HG03521 (cell line): Measurements from ENCODE around the gene DNAH1.

ENCODE experiments used
- ATAC-seq: cut with Tn5 transposase; IDR thresholded peaks from one replicate; pipeline ENCODE4 v1.9.1; 2021; ENCODE audit warnings: mild to moderate bottlenecking, moderate library complexity; ENCODE audit not compliant: unreplicated experiment

Gene DNAH1

DNA sequence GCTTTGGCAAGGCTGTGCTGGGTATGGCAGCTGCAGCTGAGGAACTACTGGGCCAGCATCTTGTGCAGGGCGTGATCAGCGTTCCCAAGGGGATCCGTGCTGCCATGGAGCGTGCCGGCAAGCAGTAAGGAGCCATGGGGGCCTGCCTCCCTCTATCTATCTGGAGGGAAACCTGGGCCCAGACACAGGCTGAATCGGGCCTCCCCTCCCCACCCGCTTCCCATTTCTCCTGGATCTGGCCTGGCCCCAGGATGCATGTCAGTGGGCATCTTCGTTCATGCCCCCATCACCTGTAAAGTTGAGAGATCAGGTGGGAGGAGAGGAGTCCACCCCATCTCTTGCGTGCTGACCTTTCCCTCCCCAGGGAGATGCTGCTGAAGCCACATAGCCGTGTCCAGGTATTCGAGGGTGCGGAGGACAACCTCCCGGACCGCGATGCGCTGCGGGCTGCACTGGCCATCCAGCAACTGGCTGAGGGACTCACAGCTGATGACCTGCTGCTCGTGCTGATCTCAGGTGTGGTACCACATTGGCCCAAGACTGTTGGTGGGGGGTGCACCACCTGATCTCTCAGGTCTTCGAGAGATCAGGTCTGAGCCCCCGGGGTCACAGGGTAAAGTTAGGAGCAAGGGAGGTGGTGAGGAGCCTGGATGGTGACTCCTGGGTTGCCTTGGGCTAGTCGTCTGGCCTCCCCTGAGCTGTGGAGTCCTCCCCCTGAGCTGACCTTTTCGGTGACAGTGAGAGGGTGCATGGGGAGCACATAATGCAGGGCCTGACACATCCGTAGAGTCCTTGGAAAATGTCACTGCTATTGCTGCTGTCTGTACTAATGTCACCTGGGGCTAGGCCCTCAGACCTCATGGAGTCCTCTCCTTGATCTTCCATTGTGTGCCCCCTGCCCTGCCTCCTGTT, 25.3 kb upstream of the DNAH1 start:
- ATAC-seq, result no peak

DNA sequence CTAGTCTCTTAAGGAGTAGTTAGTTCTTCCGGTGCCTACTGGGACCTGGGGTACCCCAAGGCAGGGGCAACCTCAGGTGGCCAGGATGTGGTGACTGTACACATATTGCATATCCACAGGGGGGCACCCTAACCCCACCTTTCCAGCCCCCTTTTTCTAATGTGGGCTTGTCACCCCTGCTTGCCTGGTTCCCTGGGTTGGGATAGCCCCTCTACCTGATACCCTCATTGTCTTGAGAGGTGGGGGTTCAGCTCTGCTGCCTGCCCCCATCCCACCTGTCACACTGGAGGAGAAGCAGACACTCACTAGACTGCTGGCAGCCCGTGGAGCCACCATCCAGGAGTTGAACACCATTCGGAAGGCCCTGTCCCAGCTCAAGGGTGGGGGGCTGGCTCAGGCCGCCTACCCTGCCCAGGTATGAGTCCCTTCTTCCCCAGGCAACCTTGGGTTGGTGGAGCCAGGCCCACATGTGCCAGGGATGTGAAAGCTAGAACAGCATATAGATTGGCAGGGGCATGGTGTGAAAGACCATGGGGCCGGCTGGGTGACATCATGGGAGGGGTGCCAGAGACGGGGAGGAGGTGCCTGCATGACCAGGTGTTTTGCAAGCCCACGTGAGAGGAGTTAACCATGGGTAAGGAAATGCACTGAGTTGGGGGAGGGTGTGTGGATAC, 24.5 kb upstream of the DNAH1 start:
- ATAC-seq, result no peak

DNA sequence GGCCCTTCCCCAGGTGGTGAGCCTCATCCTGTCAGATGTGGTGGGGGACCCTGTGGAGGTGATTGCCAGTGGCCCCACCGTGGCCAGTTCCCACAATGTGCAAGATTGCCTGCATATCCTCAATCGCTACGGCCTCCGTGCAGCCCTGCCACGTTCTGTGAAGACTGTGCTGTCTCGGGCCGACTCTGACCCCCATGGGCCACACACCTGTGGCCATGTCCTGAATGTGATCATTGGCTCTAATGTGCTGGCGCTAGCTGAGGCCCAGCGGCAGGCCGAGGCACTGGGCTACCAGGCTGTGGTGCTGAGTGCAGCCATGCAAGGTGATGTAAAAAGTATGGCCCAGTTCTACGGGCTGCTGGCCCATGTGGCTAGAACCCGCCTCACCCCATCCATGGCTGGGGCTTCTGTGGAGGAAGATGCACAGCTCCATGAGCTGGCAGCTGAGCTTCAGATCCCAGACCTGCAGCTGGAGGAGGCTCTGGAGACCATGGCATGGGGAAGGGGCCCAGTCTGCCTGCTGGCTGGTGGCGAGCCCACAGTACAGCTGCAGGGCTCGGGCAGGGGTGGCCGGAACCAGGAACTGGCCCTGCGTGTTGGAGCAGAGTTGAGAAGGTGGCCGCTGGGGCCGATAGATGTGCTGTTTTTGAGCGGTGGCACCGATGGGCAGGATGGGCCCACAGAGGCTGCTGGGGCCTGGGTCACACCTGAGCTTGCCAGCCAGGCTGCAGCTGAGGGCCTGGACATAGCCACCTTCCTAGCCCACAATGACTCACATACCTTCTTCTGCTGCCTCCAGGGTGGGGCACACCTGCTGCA, 23.7 kb upstream of the DNAH1 start:
- ATAC-seq, result no peak

DNA sequence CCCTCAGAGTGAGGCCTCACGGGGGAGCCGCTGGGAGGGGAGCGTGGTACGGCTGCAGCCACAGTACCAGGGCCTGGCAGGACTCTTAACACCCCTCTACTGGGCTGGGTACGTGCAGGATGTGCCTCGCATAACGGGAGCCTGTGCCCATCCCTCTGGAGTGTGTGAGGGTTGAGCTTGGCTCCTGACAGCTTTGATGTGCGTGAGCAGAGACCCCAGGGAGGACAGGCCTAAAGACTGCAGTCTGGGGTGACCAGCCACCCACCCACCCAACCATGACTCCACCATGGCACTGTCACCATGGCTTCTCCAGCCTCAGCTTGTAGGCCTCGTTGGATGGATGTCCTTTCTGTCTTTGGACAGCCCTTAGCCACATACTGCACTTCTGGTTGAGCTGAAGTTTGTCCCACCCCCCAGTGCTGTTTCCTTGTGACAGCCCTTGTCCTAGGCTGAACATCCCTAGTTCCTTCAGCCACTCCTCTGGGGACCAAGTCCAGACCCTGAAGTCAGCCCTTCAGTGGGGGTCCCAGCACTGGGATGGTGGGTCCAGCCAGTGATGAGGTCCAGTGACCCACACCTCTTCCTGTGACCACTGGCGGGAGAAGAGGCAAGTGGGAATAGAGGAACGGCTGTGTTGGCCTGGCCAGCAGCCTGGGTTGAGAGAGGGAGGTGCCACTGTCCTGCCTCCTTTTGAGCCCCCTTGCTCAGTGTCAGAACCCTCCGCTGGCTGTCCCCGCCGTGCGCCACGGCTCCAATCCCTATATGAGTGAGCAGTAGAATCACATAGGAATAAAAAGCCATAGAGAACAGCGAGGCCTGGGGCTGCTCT, 22.4 kb upstream of the DNAH1 start:
- ATAC-seq, result no peak

DNA sequence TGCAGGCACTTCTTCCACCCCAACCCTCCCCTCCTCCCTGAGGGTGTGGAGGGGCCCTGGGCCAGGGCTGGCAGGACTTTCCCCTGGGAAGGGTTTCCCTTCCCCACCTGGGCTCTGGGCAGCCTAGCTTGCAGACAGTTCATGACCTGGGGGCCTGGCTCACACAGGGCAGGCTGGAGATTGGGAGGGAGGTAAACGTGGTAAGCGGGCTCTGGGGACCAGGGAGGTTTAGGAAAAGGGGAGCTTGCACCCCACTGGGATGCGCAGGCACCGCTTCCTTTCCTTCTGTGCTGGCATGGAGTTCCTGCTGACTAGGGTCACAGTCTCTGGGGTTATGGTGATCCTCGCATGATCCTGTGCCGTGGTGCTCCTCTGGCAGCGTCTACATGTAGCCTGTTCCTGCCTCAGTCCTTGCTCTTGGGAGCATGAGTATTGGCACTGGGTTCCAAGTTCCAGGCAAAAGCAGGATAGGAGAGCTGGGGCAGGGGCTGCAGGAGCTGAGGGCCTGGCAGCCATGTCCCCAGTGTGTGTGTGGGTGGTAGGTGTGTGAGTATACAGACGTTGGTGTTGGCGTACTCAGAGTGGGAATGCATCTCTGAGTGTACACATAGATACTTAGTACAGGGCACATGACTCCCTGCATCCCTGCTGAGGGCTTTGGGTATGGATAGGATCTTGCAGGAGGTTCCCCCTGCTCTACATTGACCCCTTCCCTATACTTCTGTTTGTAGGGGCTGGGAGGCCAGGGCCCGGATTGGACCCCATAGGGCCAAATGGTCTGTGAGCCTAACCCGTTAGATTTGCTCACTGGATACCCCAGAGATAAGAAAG, 21.6 kb upstream of the DNAH1 start:
- no peak for ATAC-seq

DNA sequence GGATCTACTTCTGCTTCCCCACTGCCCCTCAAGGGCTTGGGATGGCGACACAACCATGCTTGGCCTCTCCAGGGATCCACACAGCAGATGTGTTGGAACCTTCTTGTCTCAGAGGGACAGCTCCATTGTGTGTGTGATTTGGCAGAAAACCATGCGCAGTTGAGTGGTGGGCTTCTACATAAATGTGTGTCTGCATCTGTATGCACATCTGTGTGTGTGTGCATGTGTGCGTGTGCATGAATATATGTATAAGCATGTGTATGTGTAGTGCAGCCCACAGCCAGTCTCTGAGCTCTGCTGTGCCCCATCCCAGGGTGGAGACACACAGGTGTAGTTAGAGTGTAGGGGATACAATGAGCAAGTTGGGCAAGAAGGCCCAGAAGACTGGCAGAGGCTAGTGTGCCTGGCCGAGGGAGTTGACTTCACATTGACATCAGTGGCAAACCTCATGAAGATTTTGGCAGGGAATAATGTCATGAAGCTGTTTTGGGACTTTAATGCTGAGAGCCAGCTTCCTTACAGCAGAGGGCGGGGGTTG, 20.4 kb upstream of the DNAH1 start:
- ATAC-seq, result no peak

DNA sequence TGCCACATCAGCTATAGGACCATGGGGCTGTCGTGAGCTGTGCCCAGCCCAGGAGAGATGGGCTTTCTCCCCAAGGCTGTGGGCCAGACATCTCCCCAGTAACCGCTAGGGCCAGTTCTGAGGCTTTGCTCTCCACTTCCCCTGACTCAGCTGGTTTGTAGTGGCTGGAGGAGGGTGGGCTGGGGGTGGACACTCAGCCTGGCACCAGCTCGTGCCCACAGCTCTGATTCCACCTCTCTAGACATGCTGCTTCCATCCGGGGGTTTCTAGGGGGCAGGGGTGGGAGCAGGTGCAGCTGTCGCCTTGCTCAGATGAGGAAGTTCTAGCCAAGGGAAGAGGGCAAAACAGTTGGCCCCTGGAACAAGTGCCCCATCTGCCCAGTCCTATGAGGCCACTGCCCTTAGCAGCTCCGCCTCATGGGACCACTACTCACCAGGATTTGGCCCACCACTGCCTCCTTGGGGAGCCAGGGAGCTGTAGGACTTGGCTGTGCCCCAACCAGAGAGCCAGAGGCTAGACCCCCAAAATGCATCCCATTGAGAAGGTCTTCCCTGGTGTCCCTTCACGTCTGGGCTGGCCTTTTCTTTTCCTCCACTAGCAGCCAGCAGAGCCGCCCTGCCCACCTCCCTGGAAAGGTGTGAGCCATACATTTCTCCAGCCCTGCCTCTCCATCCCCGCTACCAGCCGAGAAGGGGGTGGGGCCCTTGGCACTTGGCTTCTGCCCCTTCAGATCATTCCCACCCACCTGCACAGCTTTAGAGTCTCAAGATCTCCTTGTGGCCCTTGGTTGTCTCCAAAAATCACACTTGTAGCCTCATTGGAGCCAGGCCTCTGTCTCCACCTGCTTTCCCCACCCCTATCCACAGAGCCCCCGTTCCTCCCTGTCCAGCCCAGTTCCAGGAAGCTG, 18.6 kb upstream of the DNAH1 start:
- ATAC-seq, result no peak

DNA sequence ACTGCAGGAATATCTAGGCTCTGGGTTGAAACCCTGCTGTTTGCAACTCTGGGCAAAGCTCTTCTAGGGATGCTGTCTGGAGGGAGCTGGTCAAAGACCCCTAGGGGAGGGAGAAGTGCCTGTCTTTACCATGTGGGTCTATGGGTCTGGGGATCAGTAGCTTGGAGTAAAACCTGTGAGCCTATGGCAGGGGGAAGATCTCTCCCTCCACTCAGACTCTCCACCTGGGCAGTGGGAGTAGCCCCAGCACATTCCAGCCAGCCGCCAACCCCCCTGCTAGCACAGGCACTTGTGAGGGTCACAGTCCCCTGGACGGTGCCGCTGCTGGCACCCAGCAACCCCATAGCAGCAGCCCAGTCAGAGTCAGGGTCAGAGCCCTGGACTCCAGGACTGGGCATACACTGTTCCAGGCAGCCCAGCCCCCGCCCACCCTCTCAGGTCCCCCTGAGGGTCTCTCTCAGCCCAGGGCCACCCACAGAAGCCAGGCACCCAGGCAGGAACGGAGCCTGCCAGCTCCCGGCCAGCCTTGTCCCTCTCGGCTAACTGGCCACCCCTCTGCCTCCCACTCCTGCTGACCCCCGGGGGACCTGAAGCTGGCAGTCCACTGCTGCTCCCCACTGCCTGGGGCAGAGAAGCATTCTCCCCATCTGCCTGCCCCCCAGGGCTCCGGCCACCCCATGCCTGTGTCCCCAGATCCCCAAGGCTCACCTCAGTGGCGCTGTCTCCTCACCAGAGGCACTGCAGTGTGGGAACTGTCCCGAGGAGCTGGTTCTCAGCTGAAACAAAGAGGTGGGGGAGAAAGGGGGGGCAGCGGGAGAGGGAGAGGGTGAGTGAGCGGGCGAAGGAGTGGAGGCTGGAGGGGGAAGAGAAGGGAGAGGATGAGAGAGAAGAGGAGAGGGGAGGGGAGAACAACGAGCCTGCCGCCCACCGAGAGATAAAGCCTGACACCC, 17.7 kb upstream of the DNAH1 start:
- no peak for ATAC-seq

DNA sequence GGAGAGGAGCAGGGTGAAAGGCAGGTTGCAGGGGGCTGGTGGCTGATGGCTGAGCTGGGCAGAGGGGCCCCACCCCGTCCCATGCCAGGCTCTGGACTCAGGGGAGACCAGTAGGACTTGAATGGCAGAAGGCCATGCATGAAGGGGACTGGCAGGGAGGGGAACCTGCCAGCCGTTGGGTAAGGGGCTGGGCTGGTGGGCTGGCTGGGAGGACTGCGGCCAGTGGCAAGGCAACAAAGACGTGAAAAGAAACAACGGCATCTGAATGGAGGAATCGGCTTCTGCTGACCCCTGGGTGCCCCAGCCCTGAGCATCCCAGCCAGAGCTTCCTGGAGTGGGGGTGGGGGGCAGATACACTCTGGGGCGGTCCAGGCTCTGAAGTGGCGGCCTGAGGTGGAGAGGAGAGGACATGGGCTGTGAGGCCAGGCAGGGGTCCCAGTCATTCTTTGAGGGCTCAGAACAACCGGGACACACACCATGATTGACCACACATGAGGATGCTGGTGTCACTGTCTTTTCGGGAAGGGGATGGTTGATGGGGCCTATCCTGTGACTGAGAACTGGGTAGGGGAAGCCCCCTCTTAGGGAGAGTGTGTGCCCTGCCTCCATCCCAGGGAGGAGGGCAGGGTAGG, 16.8 kb upstream of the DNAH1 start:
- ATAC-seq, result no peak

DNA sequence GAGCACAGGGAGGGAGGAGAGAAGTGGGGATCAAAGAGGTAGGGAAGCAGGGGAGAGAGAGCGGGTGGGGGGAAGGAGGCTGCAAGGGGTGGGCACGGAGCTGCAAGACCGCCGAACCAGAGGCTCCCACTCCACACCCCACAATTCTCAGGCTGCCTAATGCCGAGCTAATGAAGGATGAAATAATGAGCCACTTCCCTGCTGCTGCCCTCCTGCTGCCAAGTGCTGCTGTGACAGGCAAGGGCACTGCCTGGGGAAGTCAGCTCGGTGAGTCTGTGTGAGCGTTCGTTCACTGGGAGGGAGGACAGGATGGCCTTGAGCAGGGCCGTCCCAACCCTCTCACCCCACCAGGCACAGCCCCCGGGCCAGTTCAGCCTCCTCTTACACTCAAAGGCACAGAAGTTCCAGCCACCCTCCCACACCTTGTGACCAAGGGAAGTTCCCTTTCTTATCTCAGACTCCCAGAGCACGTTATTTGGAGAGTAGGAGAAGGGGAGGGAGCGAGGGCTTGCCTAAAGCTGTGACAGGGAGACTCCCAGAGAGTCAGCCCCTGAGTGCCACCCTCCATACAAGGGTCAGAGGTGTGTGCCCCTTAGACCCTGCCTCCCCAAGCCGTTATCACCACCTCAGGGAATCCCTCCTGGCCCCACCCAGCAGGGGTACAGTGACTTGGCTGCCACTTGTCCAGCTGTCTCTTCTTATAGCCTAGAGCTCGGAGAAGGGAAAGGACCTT, 16.1 kb upstream of the DNAH1 start:
- no peak for ATAC-seq

DNA sequence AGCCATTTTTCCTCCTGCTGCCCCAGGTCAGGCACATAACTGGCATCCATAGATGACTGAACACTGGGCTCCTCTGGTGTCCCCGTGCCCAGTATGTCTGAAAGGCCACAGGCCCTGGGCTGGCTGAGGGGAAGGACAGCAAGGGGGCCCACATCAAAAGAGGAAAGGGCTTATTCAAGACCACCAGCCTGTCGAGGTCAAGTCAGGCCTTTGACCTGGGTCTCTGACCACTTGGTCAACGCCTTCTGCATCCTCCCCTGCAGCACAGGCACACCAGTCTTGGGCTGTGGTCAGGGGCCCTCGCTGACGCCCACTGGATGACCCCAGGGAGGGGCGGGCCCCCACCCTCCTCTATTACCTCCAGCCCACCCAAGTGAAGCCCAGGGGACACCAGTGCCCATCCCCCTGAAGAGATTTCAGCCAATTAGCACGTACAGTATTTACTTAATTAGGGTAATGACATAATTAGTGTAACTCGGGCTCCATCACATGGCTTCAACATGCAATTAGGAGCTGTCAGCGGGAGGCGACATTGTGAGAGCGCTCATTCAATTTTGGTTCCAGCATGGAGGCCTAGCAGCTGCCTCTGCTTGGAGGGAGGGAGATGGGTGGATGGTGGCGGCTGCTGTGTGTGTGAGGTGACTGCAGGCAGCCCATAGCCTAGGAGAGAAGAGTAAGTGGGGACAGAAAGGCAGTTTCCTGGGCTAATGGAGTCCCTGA, 13.5 kb upstream of the DNAH1 start:
- ATAC-seq, result no peak

DNA sequence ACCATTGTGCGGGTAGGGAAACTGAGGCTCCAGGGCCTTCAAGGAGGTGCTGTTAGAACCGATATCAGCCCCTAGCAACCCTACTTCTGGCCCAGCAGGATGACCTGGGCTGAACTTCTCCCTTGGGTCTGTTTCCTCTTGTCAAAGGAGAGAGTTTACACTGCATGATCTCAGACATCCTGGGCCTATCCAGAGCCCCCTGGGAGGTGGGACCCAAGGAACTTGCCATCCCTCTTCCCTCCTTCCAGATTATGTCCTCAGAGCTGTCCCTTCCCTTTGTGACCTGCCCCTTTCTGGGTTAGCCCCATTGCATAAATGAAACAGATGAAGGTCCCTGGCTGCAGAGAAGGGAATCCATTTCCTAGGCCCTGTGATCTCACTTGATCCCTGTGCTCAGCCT, 12.3 kb upstream of the DNAH1 start:
- ATAC-seq, result no peak

DNA sequence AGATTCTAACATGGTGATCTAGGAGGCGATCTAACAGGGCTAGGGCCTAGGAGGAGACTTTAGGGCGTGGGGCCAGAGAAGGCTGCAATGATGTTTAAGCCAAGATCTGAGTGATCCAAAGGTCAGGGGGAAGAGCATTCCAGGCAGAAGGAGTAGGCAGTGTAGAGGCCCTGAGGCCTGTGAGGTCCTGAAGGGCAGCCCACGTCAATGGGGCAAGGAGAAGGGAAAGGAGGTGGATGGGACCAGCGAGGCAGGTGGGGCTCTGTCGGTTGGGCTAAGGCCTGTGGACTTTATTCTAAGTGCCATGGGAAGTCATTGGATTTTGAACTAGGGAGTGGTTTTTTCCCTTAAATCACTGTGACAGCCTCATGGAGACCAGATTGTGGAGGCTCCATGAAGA, 10.2 kb upstream of the DNAH1 start:
- ATAC-seq, result no peak

DNA sequence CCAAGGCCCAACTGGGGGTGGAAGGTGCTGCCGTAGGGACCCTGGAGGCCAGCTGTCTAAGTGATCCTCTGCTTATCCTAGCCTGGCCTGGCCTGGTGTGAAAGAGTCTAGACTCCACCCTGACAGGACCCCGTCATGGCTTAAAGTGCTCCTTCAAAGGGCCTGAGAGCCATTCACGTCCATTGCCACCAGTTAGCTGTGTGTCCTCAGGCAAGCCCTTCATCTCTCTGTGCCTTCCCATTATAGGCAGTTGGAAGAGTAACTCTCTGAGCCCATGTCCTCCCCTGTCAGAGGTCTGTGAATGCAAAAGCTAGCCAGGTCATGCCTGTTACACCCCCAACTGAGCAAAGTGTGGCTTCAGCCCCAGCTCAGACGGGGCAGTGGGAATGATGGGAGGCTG, 9.1 kb upstream of the DNAH1 start:
- no peak for ATAC-seq

DNA sequence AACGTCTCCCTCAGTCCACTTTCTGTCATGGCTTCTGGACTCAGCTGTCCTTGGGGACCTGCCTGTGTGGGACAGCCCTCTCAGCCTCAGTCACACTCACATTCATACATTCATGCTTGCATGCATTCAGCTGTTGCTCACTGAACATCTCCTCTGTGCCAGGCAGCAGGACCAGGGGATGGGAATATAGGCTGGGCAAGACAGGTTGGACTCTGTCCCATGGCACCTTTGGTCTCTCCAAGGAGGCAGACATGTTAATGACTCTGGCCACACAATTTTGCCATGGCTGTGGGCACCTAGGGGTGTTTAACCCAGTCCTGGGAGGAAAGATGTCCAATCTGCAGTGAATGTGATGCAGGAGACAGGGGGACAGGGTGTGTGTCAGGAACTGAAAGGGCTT, 7.8 kb upstream of the DNAH1 start:
- no peak for ATAC-seq
